ENCODE data around the gene KISS1R. TPM values are rescaled to one million over a fixed set of nuclear protein-coding genes. Genes with fewer than 3 reads are reported as not detected.

KISS1R gene
- total RNA-seq, 4 donors from 2014 or later, result 0.29 TPM; not detected in 3

DNA sequence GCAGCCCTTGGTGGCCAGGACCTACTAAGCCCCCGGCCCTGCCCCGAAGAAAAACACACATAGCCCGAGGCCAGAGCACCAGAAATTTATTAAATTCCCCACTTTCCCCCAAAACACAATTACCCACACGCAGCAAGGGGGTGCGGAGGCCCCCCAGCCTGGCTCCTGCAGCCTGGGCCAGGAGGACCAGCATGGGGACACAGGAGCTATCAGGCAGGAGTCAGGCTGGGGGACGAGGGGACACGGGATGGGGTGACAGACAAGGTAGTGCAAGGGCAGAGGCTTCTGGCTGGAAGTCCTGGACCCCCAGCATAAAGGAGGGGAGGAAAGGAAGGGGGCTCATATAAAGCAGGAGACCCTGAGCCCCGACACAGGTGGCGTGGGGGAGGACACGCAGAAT is 20.7 kb upstream of the KISS1R start:
- Histone ChIP-seq H3K36me3 (peaks cover 21% of the 10 kb centered on the region), H3K4me1 (peaks cover 19% of the 10 kb centered on the region), H3K27ac (no peak overlapping the region), H3K4me3 (no peak overlapping the region), H3K9me3 (no peaks in the 10 kb centered on the region), H3K27me3 (no peaks in the 10 kb centered on the region)
- no peak for DNase-seq (ENCODE audit: low spot score in 2 of 2)
- whole genome bisulfite sequencing, result 93% methylated on average over 7 of the region's 10 CpGs
- TF ChIP-seq POLR2A (IDR thresholded peaks at IDR 0.05) (no peak), EP300 (IDR thresholded peaks at IDR 0.05) (no peak), POLR2AphosphoS5 (IDR thresholded peaks at IDR 0.05) (no peak)
- TF ChIP-seq, protein P1, sequence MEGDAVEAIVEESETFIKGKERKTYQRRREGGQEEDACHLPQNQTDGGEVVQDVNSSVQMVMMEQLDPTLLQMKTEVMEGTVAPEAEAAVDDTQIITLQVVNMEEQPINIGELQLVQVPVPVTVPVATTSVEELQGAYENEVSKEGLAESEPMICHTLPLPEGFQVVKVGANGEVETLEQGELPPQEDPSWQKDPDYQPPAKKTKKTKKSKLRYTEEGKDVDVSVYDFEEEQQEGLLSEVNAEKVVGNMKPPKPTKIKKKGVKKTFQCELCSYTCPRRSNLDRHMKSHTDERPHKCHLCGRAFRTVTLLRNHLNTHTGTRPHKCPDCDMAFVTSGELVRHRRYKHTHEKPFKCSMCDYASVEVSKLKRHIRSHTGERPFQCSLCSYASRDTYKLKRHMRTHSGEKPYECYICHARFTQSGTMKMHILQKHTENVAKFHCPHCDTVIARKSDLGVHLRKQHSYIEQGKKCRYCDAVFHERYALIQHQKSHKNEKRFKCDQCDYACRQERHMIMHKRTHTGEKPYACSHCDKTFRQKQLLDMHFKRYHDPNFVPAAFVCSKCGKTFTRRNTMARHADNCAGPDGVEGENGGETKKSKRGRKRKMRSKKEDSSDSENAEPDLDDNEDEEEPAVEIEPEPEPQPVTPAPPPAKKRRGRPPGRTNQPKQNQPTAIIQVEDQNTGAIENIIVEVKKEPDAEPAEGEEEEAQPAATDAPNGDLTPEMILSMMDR (IDR thresholded peaks at IDR 0.05), result no peak

DNA sequence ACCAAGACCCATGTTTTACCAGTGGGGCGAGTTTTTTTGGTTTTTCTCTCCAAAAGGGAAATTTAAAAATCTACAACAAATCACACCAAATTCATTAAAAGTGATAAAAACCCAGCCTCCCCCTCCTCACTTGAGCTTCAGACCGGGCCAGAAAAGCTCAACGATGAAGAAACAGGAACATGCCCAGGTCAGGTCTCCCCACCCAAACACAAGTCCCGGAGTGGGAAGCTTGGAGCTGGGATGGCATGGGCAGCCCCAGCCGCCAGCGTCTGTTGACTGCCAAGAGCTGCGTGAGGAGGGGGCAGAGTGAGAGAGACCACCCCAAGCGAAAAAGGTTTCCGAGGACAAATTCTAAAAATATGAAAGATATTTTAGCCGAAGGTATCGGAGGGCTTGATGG is 20.1 kb upstream of the KISS1R start:
- Histone ChIP-seq H3K9me3 (no peaks in the 10 kb centered on the region), H3K4me3 (no peak overlapping the region), H3K27me3 (no peaks in the 10 kb centered on the region), H3K36me3 (peaks cover 21% of the 10 kb centered on the region), H3K4me1 (peaks cover 15% of the 10 kb centered on the region), H3K27ac (no peak overlapping the region)
- DNase-seq (ENCODE audit: low spot score in 2 of 2), result no peak
- 97% methylated on average over 11 of the region's 11 CpGs for WGBS
- TF ChIP-seq, protein P1 (IDR thresholded peaks at IDR 0.05), result no peak
- TF ChIP-seq EP300 (IDR thresholded peaks at IDR 0.05), result no peak
- no peak for TF ChIP-seq POLR2AphosphoS5 (IDR thresholded peaks at IDR 0.05)
- no peak for TF ChIP-seq POLR2A (IDR thresholded peaks at IDR 0.05)

- H3K27ac ChIP-seq, result no peak overlapping the region
- TF ChIP-seq EP300 (IDR thresholded peaks at IDR 0.05) (no peak), POLR2A (IDR thresholded peaks at IDR 0.05) (no peak), POLR2AphosphoS5 (IDR thresholded peaks at IDR 0.05) (no peak)
- TF ChIP-seq, protein P1 (IDR thresholded peaks at IDR 0.05), result no peak
- H3K4me1 ChIP-seq, result peaks cover 9% of the 10 kb centered on the region
- no peaks in the 10 kb centered on the region for H3K27me3 ChIP-seq
- peaks cover 21% of the 10 kb centered on the region for H3K36me3 ChIP-seq
- 90% methylated on average over 16 of the region's 26 CpGs for WGBS
- no peak overlapping the region for H3K4me3 ChIP-seq
- DNase-seq (ENCODE audit: low spot score in 2 of 2), result no peak
- H3K9me3 ChIP-seq, result no peaks in the 10 kb centered on the region
Observed at GRCh38 chr19:897442-898039, 19.6 kb upstream of the KISS1R start.

- no peak overlapping the region for H3K27ac ChIP-seq
- no peaks in the 10 kb centered on the region for H3K9me3 ChIP-seq
- TF ChIP-seq EP300 (IDR thresholded peaks at IDR 0.05), result no peak
- TF ChIP-seq, protein P1 (IDR thresholded peaks at IDR 0.05), result no peak
- no peak for TF ChIP-seq POLR2AphosphoS5 (IDR thresholded peaks at IDR 0.05)
- TF ChIP-seq POLR2A (IDR thresholded peaks at IDR 0.05), result no peak
- 89% methylated on average over 8 of the region's 20 CpGs for WGBS
- no peak overlapping the region for H3K4me3 ChIP-seq
- DNase-seq (ENCODE audit: low spot score in 2 of 2), result no peak
- H3K4me1 ChIP-seq, result peaks cover 7% of the 10 kb centered on the region
- no peaks in the 10 kb centered on the region for H3K27me3 ChIP-seq
- H3K36me3 ChIP-seq, result peaks cover 21% of the 10 kb centered on the region
Observed at GRCh38 chr19:898663-899062, 18.5 kb upstream of the KISS1R start.

DNA sequence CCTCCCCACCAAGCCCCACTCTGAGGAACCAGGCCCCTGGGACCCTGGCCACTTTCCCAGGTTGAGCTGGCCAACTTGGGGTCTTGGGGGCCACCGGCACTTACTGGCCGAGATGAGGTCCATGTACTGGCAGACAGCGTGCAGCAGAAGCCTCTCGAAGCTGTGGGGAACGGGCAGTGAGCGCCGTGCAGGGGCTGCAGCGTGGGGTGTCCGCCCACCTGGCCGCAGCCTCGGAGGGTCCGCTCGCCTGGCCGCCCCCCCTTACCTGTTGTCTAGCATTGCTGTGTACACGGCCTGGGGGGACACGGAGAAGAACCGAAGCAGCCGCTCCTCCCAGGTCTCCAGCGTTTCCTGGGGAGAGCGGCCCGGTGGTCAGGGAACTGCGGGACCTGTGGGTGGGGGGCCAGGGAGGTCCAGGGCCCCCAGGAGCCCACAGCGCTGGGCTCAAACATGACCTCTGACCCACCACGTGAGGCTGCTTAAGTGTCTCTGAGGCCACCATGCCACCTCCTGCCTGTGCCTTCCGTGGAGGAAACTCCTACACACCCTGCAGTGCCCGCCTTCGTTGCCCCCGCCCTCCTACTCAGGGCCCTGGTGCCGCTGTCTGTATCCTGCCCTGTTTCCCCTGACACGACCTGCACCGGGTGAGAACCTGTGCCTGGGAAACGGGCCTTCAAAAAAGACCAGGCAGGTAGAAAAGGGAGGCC is 17.6 kb upstream of the KISS1R start:
- H3K4me3 ChIP-seq, result no peak overlapping the region
- peaks cover 4% of the 10 kb centered on the region for H3K4me1 ChIP-seq
- WGBS, result 94% methylated on average over 17 of the region's 32 CpGs
- peaks cover 21% of the 10 kb centered on the region for H3K36me3 ChIP-seq
- H3K27me3 ChIP-seq, result no peaks in the 10 kb centered on the region
- TF ChIP-seq EP300 (IDR thresholded peaks at IDR 0.05) (no peak), POLR2A (IDR thresholded peaks at IDR 0.05) (no peak), POLR2AphosphoS5 (IDR thresholded peaks at IDR 0.05) (no peak)
- TF ChIP-seq, protein P1 (IDR thresholded peaks at IDR 0.05), result no peak
- no peaks in the 10 kb centered on the region for H3K9me3 ChIP-seq
- no peak overlapping the region for H3K27ac ChIP-seq
- DNase-seq (ENCODE audit: low spot score in 2 of 2), result no peak

Data from suprapubic skin (tissue), 4 donors.